Peyer's patch (tissue), 4 donors: ENCODE data around the gene DRD2.

Source experiments
- POLR2A ChIP-seq, 2 donors: fragments of 450-650 bp; IDR thresholded peaks; one replicate each; pipeline ENCODE4 v1.5.1; 2017; ENCODE audit warnings: antibody characterized with exemption in 2 of 2, mild to moderate bottlenecking in 2 of 2, moderate library complexity in 2 of 2
- TF ChIP-seq, protein P1 (sequence below), 6 experiments: fragments of 450-650 bp in 4 of 6; fragments of 200-600 bp in 2 of 6; sonication (generic) in 1 of 6; IDR thresholded peaks; one replicate each; pipeline ENCODE4 v1.5.1; 2017 to 2019; ENCODE audit warnings: antibody characterized with exemption in 6 of 6, mild to moderate bottlenecking in 3 of 6, moderate library complexity in 1 of 6

GRCh38 chr11:113461639-113462038 lies 13.6 kb downstream of the DRD2 start:
- TF ChIP-seq, protein P1, sequence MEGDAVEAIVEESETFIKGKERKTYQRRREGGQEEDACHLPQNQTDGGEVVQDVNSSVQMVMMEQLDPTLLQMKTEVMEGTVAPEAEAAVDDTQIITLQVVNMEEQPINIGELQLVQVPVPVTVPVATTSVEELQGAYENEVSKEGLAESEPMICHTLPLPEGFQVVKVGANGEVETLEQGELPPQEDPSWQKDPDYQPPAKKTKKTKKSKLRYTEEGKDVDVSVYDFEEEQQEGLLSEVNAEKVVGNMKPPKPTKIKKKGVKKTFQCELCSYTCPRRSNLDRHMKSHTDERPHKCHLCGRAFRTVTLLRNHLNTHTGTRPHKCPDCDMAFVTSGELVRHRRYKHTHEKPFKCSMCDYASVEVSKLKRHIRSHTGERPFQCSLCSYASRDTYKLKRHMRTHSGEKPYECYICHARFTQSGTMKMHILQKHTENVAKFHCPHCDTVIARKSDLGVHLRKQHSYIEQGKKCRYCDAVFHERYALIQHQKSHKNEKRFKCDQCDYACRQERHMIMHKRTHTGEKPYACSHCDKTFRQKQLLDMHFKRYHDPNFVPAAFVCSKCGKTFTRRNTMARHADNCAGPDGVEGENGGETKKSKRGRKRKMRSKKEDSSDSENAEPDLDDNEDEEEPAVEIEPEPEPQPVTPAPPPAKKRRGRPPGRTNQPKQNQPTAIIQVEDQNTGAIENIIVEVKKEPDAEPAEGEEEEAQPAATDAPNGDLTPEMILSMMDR (IDR thresholded peaks at IDR 0.05) = no peak
- no peak for TF ChIP-seq POLR2A (IDR thresholded peaks at IDR 0.05)
